Stimulated activated CD8-positive, alpha-beta memory T cell treated with anti-CD3 and anti-CD28 coated beads, Interleukin-15, amount 100 ng/mL, for 1 hour (primary cell): ENCODE data around the gene TMEM131L.
"Not testable (repeated sequence)": the region's sequence is repeated elsewhere in the genome, so short reads cannot be mapped to it uniquely, and the experiment has no call there.

ENCODE experiments used
- DNase-seq: peaks from one replicate; pipeline ENCODE4 v3.0.0-alpha.2; 2020; ENCODE audit warnings: low read depth

The TMEM131L gene

GRCh38 chr4:153579410-153579809 is 113.2 kb downstream of the TMEM131L start:
- DNase-seq: no peak

GRCh38 chr4:153579872-153580271 is 113.7 kb downstream of the TMEM131L start:
- DNase-seq: no peak

- no peak for DNase-seq
Measured at GRCh38 chr4:153582954-153583702, 117.0 kb downstream of the TMEM131L start.

- no peak for DNase-seq
Measured at GRCh38 chr4:153585026-153585425, 118.9 kb downstream of the TMEM131L start.

GRCh38 chr4:153589703-153590595 is 123.8 kb downstream of the TMEM131L start:
- no peak for DNase-seq

GRCh38 chr4:153591441-153591840 is 125.3 kb downstream of the TMEM131L start:
- DNase-seq: no peak

GRCh38 chr4:153592064-153592463 is 125.9 kb downstream of the TMEM131L start:
- DNase-seq: no peak

GRCh38 chr4:153593161-153593560 is 127.0 kb downstream of the TMEM131L start:
- DNase-seq: no peak

- no peak for DNase-seq
Measured at GRCh38 chr4:153594210-153594609, 128.1 kb downstream of the TMEM131L start.

GRCh38 chr4:153595894-153596601 is 129.9 kb downstream of the TMEM131L start:
- DNase-seq: no peak

- DNase-seq: no peak
Measured at GRCh38 chr4:153602758-153603157, 136.6 kb downstream of the TMEM131L start.

- DNase-seq: no peak
Measured at GRCh38 chr4:153603258-153603657, 137.1 kb downstream of the TMEM131L start.

GRCh38 chr4:153603835-153604234 is 137.7 kb downstream of the TMEM131L start:
- no peak for DNase-seq

- DNase-seq: not testable (repeated sequence)
Measured at GRCh38 chr4:153609070-153609469, 142.9 kb downstream of the TMEM131L start.

GRCh38 chr4:153610623-153611376 is 144.6 kb downstream of the TMEM131L start:
- DNase-seq: no peak

GRCh38 chr4:153611679-153612078 is 145.5 kb downstream of the TMEM131L start:
- no peak for DNase-seq

GRCh38 chr4:153612878-153613277 is 146.7 kb downstream of the TMEM131L start:
- no peak for DNase-seq

GRCh38 chr4:153616006-153616555 is 149.9 kb downstream of the TMEM131L start:
- no peak for DNase-seq

- DNase-seq: no peak
Measured at GRCh38 chr4:153618833-153619232, 152.7 kb downstream of the TMEM131L start.

- no peak for DNase-seq
Measured at GRCh38 chr4:153619811-153620210, 153.7 kb downstream of the TMEM131L start.

GRCh38 chr4:153620352-153620751 is 154.2 kb downstream of the TMEM131L start:
- no peak for DNase-seq
